Measurements from ENCODE around the gene SETBP1.

SETBP1 gene

DNA sequence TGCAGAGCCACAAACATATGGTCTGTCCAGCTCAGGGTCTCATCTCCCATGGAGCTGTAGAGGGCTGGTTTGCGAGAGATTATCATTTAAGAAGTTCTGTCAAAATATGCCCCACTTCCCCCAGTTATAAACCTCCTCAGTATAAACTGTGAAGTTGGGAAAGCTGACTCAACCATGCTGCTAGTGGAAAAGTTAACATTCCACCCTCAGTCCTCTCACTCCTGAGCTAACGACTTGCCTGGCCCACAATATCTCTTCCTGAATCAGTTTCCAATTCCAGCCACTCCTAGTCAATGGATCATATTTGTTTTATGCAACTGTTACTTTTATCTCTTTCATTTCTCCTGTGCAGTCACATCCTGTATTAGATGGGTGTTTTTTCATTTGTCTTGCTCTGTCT lies 326.2 kb downstream of the SETBP1 start:
- no peak overlapping the region for H3K4me3 ChIP-seq (ENCODE audit: low read depth, low read length)
- no peak for DNase-seq (ENCODE audit: low read depth)
- TF ChIP-seq, protein P1, sequence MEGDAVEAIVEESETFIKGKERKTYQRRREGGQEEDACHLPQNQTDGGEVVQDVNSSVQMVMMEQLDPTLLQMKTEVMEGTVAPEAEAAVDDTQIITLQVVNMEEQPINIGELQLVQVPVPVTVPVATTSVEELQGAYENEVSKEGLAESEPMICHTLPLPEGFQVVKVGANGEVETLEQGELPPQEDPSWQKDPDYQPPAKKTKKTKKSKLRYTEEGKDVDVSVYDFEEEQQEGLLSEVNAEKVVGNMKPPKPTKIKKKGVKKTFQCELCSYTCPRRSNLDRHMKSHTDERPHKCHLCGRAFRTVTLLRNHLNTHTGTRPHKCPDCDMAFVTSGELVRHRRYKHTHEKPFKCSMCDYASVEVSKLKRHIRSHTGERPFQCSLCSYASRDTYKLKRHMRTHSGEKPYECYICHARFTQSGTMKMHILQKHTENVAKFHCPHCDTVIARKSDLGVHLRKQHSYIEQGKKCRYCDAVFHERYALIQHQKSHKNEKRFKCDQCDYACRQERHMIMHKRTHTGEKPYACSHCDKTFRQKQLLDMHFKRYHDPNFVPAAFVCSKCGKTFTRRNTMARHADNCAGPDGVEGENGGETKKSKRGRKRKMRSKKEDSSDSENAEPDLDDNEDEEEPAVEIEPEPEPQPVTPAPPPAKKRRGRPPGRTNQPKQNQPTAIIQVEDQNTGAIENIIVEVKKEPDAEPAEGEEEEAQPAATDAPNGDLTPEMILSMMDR (IDR thresholded peaks at IDR 0.05; ENCODE audit: control insufficient read depth, extremely low read depth, insufficient read depth): no peak

DNA sequence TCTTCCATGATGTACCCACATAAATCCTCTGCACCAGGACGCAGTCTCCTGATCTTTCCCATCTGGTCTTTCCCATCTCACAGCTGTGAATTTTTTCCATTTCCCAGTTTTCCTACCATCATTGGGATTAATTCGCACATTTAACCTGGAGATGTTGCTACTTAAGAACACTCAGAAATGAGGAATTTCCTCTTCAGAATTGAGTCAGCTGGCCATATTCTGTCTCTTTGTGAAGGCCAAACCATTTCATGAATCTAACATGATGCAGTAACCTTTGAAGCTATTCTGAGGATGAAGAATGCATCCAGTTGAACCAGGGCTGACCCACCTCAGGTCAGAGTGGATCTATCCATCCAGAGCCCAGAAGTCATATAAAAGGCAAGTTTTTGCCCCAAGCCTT lies 326.8 kb downstream of the SETBP1 start:
- H3K4me3 ChIP-seq (ENCODE audit: low read depth, low read length): no peak overlapping the region
- no peak for DNase-seq (ENCODE audit: low read depth)
- TF ChIP-seq, protein P1 (IDR thresholded peaks at IDR 0.05; ENCODE audit: control insufficient read depth, extremely low read depth, insufficient read depth): no peak

DNA sequence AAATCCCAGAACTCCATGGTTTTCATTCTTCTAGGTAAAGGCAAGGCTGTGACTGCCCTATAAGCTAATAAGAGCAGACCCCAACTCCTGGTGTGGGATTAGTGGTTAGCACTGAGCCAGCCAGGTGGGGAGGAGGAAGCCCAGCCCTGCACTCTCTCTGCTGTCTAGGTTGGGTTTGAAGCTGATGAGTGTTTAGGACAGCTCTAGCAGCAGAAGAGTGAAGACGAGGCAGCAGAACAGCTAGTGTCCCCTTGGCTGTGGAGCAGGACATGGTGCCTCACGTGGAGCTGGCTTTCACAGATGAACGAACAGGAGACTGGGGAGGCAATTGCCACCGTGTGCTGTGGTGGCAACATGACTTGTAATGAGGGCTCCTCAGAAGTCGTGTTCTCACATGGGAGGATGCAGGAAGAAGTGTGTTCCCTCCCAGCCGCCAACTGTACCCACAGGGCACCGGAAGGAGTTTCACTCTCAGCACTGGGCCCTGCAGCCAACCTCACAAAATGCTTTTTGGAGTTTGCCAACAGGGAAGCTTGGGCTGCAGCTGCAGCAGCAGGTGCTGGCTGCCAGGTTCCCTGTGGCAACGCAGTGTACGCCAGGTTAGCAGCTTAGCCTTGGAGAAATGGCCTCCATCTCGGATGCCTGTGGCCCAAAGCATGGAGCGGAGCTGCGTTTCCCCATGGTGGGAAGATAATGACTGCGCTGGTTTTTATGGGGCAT lies 328.2 kb downstream of the SETBP1 start:
- TF ChIP-seq, protein P1 (IDR thresholded peaks at IDR 0.05; ENCODE audit: control insufficient read depth, extremely low read depth, insufficient read depth): no peak
- no peak overlapping the region for H3K4me3 ChIP-seq (ENCODE audit: low read depth, low read length)
- no peak for DNase-seq (ENCODE audit: low read depth)

DNA sequence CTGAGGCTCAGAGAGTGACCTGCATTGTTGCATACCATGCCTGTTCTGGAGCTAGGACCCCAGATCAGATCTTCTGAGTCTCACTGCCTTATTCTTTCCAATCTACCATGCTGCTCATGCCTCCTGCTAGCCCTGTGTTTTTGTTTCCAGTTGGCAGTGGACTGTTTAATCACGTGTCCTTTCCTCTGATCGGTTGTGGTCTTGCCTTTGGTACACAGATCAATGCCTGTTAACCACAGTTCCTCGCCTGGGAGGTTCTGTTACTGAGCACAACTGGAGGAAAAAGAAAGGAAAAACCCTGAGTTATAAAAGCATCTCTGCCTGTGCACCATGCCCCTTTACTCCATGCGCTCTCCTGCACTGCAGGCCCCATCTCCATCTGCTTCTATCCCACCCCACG lies 329.1 kb downstream of the SETBP1 start:
- DNase-seq (ENCODE audit: low read depth): no peak
- H3K4me3 ChIP-seq (ENCODE audit: low read depth, low read length): no peak overlapping the region
- TF ChIP-seq, protein P1 (IDR thresholded peaks at IDR 0.05; ENCODE audit: control insufficient read depth, extremely low read depth, insufficient read depth): no peak

DNA sequence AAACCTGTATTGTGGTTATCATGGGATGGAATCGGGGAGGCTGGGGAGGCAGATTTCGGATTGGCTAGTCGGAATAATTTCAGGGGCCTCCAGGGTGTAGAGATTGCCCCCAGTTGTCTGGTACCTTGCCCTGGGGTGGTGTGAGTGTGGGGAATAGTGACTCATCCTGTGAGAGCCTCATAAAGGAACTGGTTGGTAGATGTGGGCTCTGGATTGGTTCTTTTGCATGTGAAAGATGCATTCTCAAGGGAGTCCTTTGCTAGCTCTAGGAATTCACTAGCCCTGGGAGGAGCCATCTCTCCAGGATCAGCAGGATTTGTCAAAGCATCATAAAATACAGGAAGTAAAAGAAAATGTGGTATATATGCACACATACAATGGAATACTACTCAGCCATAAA lies 331.6 kb downstream of the SETBP1 start:
- no peak for DNase-seq (ENCODE audit: low read depth)
- no peak overlapping the region for H3K4me3 ChIP-seq (ENCODE audit: low read depth, low read length)
- TF ChIP-seq, protein P1 (IDR thresholded peaks at IDR 0.05; ENCODE audit: control insufficient read depth, extremely low read depth, insufficient read depth): no peak

DNA sequence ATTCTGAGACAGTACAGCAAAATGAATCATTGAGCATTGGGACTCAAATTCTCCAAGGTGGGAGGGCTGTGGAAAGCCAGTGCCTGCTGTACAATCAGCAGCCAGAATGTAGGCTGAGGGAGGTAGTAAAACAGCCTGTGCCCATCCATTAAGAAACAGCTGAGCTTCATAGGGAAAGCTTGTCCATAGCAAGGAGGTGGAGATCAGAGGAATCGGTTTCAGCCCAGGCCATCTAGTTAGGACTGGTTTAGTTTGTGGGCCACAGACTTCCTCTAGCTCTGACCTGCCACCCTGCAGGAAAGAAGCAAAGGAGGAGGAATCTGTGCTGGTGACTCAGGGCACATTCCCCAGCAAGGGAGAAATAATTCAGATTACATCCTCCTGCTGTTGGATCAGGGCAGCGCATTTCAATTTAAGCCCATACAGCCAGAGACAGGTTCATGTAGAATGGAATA lies 333.4 kb downstream of the SETBP1 start:
- DNase-seq (ENCODE audit: low read depth): no peak
- no peak overlapping the region for H3K4me3 ChIP-seq (ENCODE audit: low read depth, low read length)
- TF ChIP-seq, protein P1 (IDR thresholded peaks at IDR 0.05; ENCODE audit: control insufficient read depth, extremely low read depth, insufficient read depth): peak; percentile 52; the same call in 1 of the 2 replicates

DNA sequence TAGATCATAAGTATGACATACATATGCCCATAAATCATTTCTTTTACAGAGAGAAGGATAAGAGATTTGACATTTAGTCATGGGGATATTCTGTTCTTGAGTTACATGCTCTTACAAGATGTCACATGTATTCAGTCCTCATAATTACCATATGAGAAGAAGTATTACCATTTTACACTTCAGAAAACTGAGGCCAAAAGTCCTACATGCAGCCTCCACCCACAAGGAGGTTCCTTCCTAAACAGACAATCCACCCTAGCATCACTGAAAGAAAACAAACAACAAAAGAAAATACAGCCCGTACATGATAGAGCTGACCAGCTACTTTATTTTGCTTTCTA lies 335.1 kb downstream of the SETBP1 start:
- H3K4me3 ChIP-seq (ENCODE audit: low read depth, low read length): no peak overlapping the region
- TF ChIP-seq, protein P1 (IDR thresholded peaks at IDR 0.05; ENCODE audit: control insufficient read depth, extremely low read depth, insufficient read depth): no peak
- DNase-seq (ENCODE audit: low read depth): no peak
